ENCODE measurements around the gene PON2. TPM values are rescaled to one million over a fixed set of nuclear protein-coding genes. Genes with fewer than 3 reads are reported as not detected.

Gene PON2
- total RNA-seq, 1 experiment from 2014 or later, result 141 TPM

GRCh38 chr7:95425694-95426093 is 9.1 kb downstream of the PON2 start:
- POLR2A ChIA-PET, result interaction anchor here (0.6 kb wide), 1 partner anchor 13 kb away, joined by 3 read pairs; no protein-coding TSS in a partner anchor
- Mint-ChIP-seq H3K27me3 (ENCODE audit: insufficient read depth, unreplicated experiment) (no peaks in the 10 kb centered on the region), H3K4me1 (ENCODE audit: low read depth, unreplicated experiment) (peaks cover 18% of the 10 kb centered on the region), H3K27ac (ENCODE audit: unreplicated experiment) (no peak overlapping the region), H3K36me3 (ENCODE audit: insufficient read depth, unreplicated experiment) (peaks cover 48% of the 10 kb centered on the region), H3K4me3 (ENCODE audit: unreplicated experiment) (no peak overlapping the region), H3K9me3 (ENCODE audit: unreplicated experiment) (peaks cover 13% of the 10 kb centered on the region)
- H3K4me3 ChIP-seq (ENCODE audit: low read depth, low read length), result no peak overlapping the region
- TF ChIP-seq, protein P1, sequence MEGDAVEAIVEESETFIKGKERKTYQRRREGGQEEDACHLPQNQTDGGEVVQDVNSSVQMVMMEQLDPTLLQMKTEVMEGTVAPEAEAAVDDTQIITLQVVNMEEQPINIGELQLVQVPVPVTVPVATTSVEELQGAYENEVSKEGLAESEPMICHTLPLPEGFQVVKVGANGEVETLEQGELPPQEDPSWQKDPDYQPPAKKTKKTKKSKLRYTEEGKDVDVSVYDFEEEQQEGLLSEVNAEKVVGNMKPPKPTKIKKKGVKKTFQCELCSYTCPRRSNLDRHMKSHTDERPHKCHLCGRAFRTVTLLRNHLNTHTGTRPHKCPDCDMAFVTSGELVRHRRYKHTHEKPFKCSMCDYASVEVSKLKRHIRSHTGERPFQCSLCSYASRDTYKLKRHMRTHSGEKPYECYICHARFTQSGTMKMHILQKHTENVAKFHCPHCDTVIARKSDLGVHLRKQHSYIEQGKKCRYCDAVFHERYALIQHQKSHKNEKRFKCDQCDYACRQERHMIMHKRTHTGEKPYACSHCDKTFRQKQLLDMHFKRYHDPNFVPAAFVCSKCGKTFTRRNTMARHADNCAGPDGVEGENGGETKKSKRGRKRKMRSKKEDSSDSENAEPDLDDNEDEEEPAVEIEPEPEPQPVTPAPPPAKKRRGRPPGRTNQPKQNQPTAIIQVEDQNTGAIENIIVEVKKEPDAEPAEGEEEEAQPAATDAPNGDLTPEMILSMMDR (IDR thresholded peaks at IDR 0.05; ENCODE audit: insufficient read depth in 1 of 2, low read depth in 1 of 2, low read length in 1 of 2, severe bottlenecking in 1 of 2, unreplicated experiment in 1 of 2), result no peak
- H3K36me3 ChIP-seq (ENCODE audit: control insufficient read depth, insufficient read depth, low read length), result peaks cover 3% of the 10 kb centered on the region
- BruUV-seq (replicated peaks), result no TSS peak
- CTCF ChIA-PET, result no interaction called here
- no peaks in the 10 kb centered on the region for H3K9me3 ChIP-seq
- no peaks in the 10 kb centered on the region for H3K27me3 ChIP-seq (replicated peaks; ENCODE audit: control insufficient read depth, insufficient read depth, low read length)
- peaks cover 22% of the 10 kb centered on the region for H3K4me1 ChIP-seq
- intact Hi-C loops (cut with micrococcal nuclease; ENCODE audit: unreplicated experiment), result no loop called here
- DNase-seq, result no peak

GRCh38 chr7:95424716-95425115 is 10.1 kb downstream of the PON2 start:
- Mint-ChIP-seq H3K4me3 (ENCODE audit: unreplicated experiment) (no peak overlapping the region), H3K9me3 (ENCODE audit: unreplicated experiment) (peaks cover 13% of the 10 kb centered on the region), H3K4me1 (ENCODE audit: low read depth, unreplicated experiment) (peaks cover 24% of the 10 kb centered on the region), H3K36me3 (ENCODE audit: insufficient read depth, unreplicated experiment) (peaks cover 53% of the 10 kb centered on the region), H3K27ac (ENCODE audit: unreplicated experiment) (no peak overlapping the region), H3K27me3 (ENCODE audit: insufficient read depth, unreplicated experiment) (no peaks in the 10 kb centered on the region)
- peaks cover 3% of the 10 kb centered on the region for H3K36me3 ChIP-seq (ENCODE audit: control insufficient read depth, insufficient read depth, low read length)
- no peak for DNase-seq
- H3K27me3 ChIP-seq (replicated peaks; ENCODE audit: control insufficient read depth, insufficient read depth, low read length), result no peaks in the 10 kb centered on the region
- H3K9me3 ChIP-seq, result no peaks in the 10 kb centered on the region
- CTCF ChIA-PET, result no interaction called here
- no TSS peak for BruUV-seq (replicated peaks)
- H3K4me1 ChIP-seq, result peaks cover 26% of the 10 kb centered on the region
- TF ChIP-seq, protein P1 (IDR thresholded peaks at IDR 0.05; ENCODE audit: insufficient read depth in 1 of 2, low read depth in 1 of 2, low read length in 1 of 2, severe bottlenecking in 1 of 2, unreplicated experiment in 1 of 2), result no peak
- H3K4me3 ChIP-seq (ENCODE audit: low read depth, low read length), result no peak overlapping the region
- intact Hi-C loops (cut with micrococcal nuclease; ENCODE audit: unreplicated experiment), result no loop called here
- POLR2A ChIA-PET, result no interaction called here

GRCh38 chr7:95421847-95422444 is 12.9 kb downstream of the PON2 start:
- no TSS peak for BruUV-seq (replicated peaks)
- ChIA-PET CTCF (interaction anchor here (1.4 kb wide), 1 partner anchor 55 kb away, joined by 3 read pairs; no protein-coding TSS in a partner anchor), POLR2A (no interaction called here)
- H3K36me3 Mint-ChIP-seq (ENCODE audit: insufficient read depth, unreplicated experiment), result peaks cover 66% of the 10 kb centered on the region
- Histone ChIP-seq H3K9me3 (no peaks in the 10 kb centered on the region), H3K27me3 (replicated peaks; ENCODE audit: control insufficient read depth, insufficient read depth, low read length) (no peaks in the 10 kb centered on the region), H3K4me3 (ENCODE audit: low read depth, low read length) (no peak overlapping the region), H3K36me3 (ENCODE audit: control insufficient read depth, insufficient read depth, low read length) (peaks cover 2% of the 10 kb centered on the region), H3K4me1 (peaks cover 26% of the 10 kb centered on the region)
- no peaks in the 10 kb centered on the region for H3K27me3 Mint-ChIP-seq (ENCODE audit: insufficient read depth, unreplicated experiment)
- TF ChIP-seq, protein P1 (IDR thresholded peaks at IDR 0.05; ENCODE audit: insufficient read depth in 1 of 2, low read depth in 1 of 2, low read length in 1 of 2, severe bottlenecking in 1 of 2, unreplicated experiment in 1 of 2), result no peak
- peak overlapping the region; percentile 23 for H3K4me3 Mint-ChIP-seq (ENCODE audit: unreplicated experiment)
- peak overlapping the region; percentile 59 for H3K27ac Mint-ChIP-seq (ENCODE audit: unreplicated experiment)
- H3K4me1 Mint-ChIP-seq (ENCODE audit: low read depth, unreplicated experiment), result peaks cover 24% of the 10 kb centered on the region
- H3K9me3 Mint-ChIP-seq (ENCODE audit: unreplicated experiment), result peaks cover 13% of the 10 kb centered on the region
- DNase-seq, result no peak
- intact Hi-C loops (cut with micrococcal nuclease; ENCODE audit: unreplicated experiment), result loop anchor here (2.0 kb wide), 2 partner anchors 27 to 55 kb away; no protein-coding TSS in a partner anchor
